Osteocyte (in vitro differentiated cells): ENCODE data around the gene TLX2. TPM values are rescaled to one million over a fixed set of nuclear protein-coding genes. Genes with fewer than 3 reads are reported as not detected.

Source experiments
- DNase-seq: peaks from one replicate; pipeline ENCODE4 v3.0.0; 2021; ENCODE audit warnings: mixed read lengths; ENCODE audit not compliant: unreplicated experiment; ENCODE audit errors: extremely low spot score
- H3K27ac Mint-ChIP-seq: one replicate; pipeline ENCODE4 v1.8.0; 2021; ENCODE audit warnings: mild to moderate bottlenecking, mixed read lengths; ENCODE audit not compliant: unreplicated experiment
- H3K27me3 Mint-ChIP-seq: one replicate; pipeline ENCODE4 v1.8.0; 2021; ENCODE audit warnings: mixed read lengths; ENCODE audit not compliant: unreplicated experiment
- H3K36me3 Mint-ChIP-seq: one replicate; pipeline ENCODE4 v1.8.0; 2021; ENCODE audit warnings: mixed read lengths; ENCODE audit not compliant: unreplicated experiment
- H3K4me1 Mint-ChIP-seq: one replicate; pipeline ENCODE4 v1.8.0; 2021; ENCODE audit warnings: mixed read lengths; ENCODE audit not compliant: unreplicated experiment
- H3K4me3 Mint-ChIP-seq: one replicate; pipeline ENCODE4 v1.8.0; 2021; ENCODE audit warnings: mild to moderate bottlenecking, moderate library complexity, mixed read lengths; ENCODE audit not compliant: unreplicated experiment
- H3K9me3 Mint-ChIP-seq: one replicate; pipeline ENCODE4 v1.8.0; 2021; ENCODE audit warnings: mixed read lengths; ENCODE audit not compliant: unreplicated experiment
- CTCF ChIP-seq: fragments of 200-600 bp; sonication (generic); IDR thresholded peaks from 2 replicates; pipeline ENCODE4 v1.5.0; 2021; ENCODE audit warnings: antibody characterized with exemption, mild to moderate bottlenecking, moderate library complexity
- total RNA-seq: library from RNA; stranded (reverse); gene quantifications from 2 replicates; pipeline ENCODE4 v1.2.1, GENCODE V29; 2021

TLX2 gene
- total RNA-seq, 1 donor from 2014 or later, result not detected

DNA sequence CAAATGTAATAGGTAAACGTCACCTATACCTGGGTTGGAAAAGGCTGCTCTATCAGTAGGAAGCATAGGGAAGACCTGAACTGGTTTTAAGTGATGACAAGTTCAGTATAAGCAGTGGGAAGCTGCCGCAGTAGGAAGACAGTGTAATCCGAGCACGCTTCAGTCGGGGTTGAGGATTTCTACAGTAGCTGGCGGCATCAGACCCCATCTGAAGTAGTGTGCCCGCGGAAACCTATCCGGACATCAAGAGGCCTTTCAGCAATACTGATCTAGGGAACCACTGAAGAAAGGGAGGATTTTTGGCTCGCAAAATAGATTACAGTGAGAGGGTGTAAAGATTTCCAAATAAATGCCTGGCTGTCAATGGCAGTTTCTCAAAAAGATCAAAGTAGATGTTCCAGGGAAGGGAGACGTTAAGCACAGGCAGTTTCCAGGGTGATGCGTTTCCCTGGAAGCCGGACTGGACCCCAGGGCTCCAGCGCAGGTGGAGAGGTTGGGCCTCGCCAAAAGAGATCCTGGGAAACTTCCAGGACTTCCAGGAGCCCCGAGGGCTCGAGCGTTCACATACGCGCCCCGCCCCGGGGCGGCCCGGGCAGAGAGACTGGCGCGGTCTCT is 34.1 kb downstream of the TLX2 start:
- TF ChIP-seq CTCF, result no peak
- Mint-ChIP-seq H3K9me3 (no peaks in the 10 kb centered on the region), H3K27me3 (no peaks in the 10 kb centered on the region), H3K4me3 (peak overlapping the region; percentile 72), H3K4me1 (peaks cover 44% of the 10 kb centered on the region), H3K27ac (peak overlapping the region; percentile 72), H3K36me3 (peaks cover 10% of the 10 kb centered on the region)
- no peak for DNase-seq

GRCh38 chr2:74548900-74549826 is 34.9 kb downstream of the TLX2 start:
- no peak for TF ChIP-seq CTCF
- Mint-ChIP-seq H3K4me3 (peak overlapping the region; percentile 59), H3K27me3 (no peaks in the 10 kb centered on the region), H3K27ac (peak overlapping the region; percentile 12), H3K4me1 (peaks cover 48% of the 10 kb centered on the region), H3K36me3 (peaks cover 10% of the 10 kb centered on the region), H3K9me3 (no peaks in the 10 kb centered on the region)
- no peak for DNase-seq

- Mint-ChIP-seq H3K27me3 (no peaks in the 10 kb centered on the region), H3K9me3 (no peaks in the 10 kb centered on the region), H3K27ac (no peak overlapping the region), H3K36me3 (peaks cover 9% of the 10 kb centered on the region), H3K4me1 (peaks cover 54% of the 10 kb centered on the region), H3K4me3 (peak overlapping the region; percentile 59)
- no peak for DNase-seq
- no peak for TF ChIP-seq CTCF
Observed at GRCh38 chr2:74550231-74550630, 36.0 kb downstream of the TLX2 start.

DNA sequence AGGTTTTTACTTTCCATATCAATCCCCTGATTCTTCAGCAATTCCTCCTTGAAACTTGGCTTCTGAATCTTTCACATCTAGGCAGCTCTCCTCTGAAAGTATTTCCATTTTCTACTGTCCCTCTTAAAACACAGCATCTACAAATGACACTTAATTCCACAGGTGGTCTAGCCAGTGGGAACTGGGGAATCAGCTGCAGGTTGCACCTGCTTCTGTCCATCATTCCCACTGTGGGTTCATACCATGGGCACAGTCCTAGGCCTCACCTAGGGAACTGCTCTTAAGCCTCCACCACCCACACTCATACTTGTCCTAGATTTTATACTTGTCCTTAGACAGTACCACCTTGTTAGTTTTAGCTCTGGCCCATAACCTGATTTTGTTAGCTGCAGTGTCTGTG is 37.3 kb downstream of the TLX2 start:
- no peak for TF ChIP-seq CTCF
- DNase-seq, result no peak
- no peaks in the 10 kb centered on the region for H3K27me3 Mint-ChIP-seq
- H3K27ac Mint-ChIP-seq, result peak overlapping the region; percentile 95
- peaks cover 54% of the 10 kb centered on the region for H3K4me1 Mint-ChIP-seq
- no peaks in the 10 kb centered on the region for H3K9me3 Mint-ChIP-seq
- H3K4me3 Mint-ChIP-seq, result peak overlapping the region; percentile 52
- peaks cover 9% of the 10 kb centered on the region for H3K36me3 Mint-ChIP-seq
